ENCODE results near the gene SPSB1.

GRCh38 chr1:9286556-9286955 is 6.1 kb upstream of the SPSB1 start:
- TF ChIP-seq POLR2AphosphoS5 (IDR thresholded peaks at IDR 0.05) = no peak
- no peak for TF ChIP-seq EZH2 (IDR thresholded peaks at IDR 0.05; ENCODE audit: borderline replicate concordance, insufficient read depth, low read length, poor library complexity, severe bottlenecking)
- TF ChIP-seq TAF1 (IDR thresholded peaks at IDR 0.05; ENCODE audit: low read depth) = no peak
- TF ChIP-seq SMC3 (conservative IDR thresholded peaks at IDR 0.05; ENCODE audit: poor library complexity) = no peak
- no peak for TF ChIP-seq CTCF (IDR thresholded peaks at IDR 0.05; ENCODE audit: poor library complexity, severe bottlenecking)

All from neural cell (in vitro differentiated cells).